Bronchial epithelial cell (primary cell): Measurements from ENCODE around the gene CASP8AP2. TPM values are rescaled to one million over a fixed set of nuclear protein-coding genes. Genes with fewer than 3 reads are reported as not detected.

Experiments
- DNase-seq: peaks from one replicate; pipeline ENCODE4 v3.0.0-alpha.2; 2010; ENCODE audit warnings: low read depth
- FAIRE-seq: peaks from 2 replicates; lab custom pipeline; 2011; peaks lifted over from hg19 to GRCh38; lab: Jason Lieb, UNC
- H3K27me3 ChIP-seq: 2 replicates; pipeline ENCODE4 v1.5.1; 2011; ENCODE audit warnings: low read length; ENCODE audit not compliant: control insufficient read depth, insufficient read depth
- H3K36me3 ChIP-seq: 2 replicates; pipeline ENCODE4 v1.5.1; 2011; ENCODE audit warnings: low read length; ENCODE audit not compliant: control insufficient read depth, insufficient read depth
- H3K4me3 ChIP-seq: 2 replicates; pipeline ENCODE4 v1.5.1; 2011; ENCODE audit warnings: mild to moderate bottlenecking, low read depth, low read length, control low read depth
- CTCF ChIP-seq: IDR thresholded peaks from 2 replicates; pipeline ENCODE4 v1.5.1; 2011; ENCODE audit warnings: mild to moderate bottlenecking, moderate library complexity, low read length, control low read depth, inconsistent platforms; ENCODE audit not compliant: insufficient read depth, severe bottlenecking
- total RNA-seq: library from RNA; depleted of rRNA; stranded (reverse); fragments of >200 nt; gene quantifications from 2 replicates; pipeline ENCODE4 v1.2.1, GENCODE V29; 2014

Gene CASP8AP2
- total RNA-seq, 1 donor from 2014 or later, result 10.5 TPM

GRCh38 chr6:89917801-89918366 is 88.2 kb downstream of the CASP8AP2 start:
- H3K4me3 ChIP-seq, result no peak overlapping the region
- FAIRE-seq, result no peak
- H3K27me3 ChIP-seq, result no peaks in the 10 kb centered on the region
- TF ChIP-seq CTCF, result no peak
- DNase-seq, result no peak
- H3K36me3 ChIP-seq, result no peaks in the 10 kb centered on the region

Other genes starting within 250 kb of the CASP8AP2 start
- 9.7 and 14.6 TPM in 2 replicates for gene LYRM2, start 191.1 kb upstream of the CASP8AP2 start, total RNA-seq
- 11.9 and 16.8 TPM in 2 replicates for gene MDN1, start 10.1 kb upstream of the CASP8AP2 start, total RNA-seq
- not detected in 2 replicates for gene GJA10, start 64.6 kb downstream of the CASP8AP2 start, total RNA-seq